Measurements from ENCODE around the gene POLR2J. TPM values are rescaled to one million over a fixed set of nuclear protein-coding genes. Genes with fewer than 3 reads are reported as not detected.
A peak's percentile ranks its signal among the peaks of the same experiment; 100 is the strongest.

The POLR2J gene
- total and polyA plus RNA-seq, 10 of the 15 experiments (the other 5 are each of a cell fraction or from before 2014, with no cell fraction given), result 16.4 to 119 (median 77.4) TPM

GRCh38 chr7:102451371-102452054 lies 27.2 kb downstream of the POLR2J start:
- WGBS (ENCODE audit: insufficient coverage, insufficient replicate concordance, low lambda C conversion rate, missing lambda C conversion rate), result 74% methylated on average over 23 of the region's 23 CpGs
- intact Hi-C loops (cut with micrococcal nuclease; ENCODE audit: unreplicated experiment) (no loop called here), in situ Hi-C loops (cut with MboI) (loop anchor here (5.0 to 10.0 kb wide), 2 partner anchors 47 to 164 kb away; partner anchors contain the start of gene SH2B2)
- Histone ChIP-seq H3K27ac (ENCODE audit: control insufficient read depth, insufficient read depth) (no peak overlapping the region), H4K20me1 (ENCODE audit: control insufficient read depth, insufficient read depth) (no peaks in the 10 kb centered on the region), H2AFZ (ENCODE audit: control insufficient read depth, low read depth, low read length) (no peak overlapping the region), H3K79me2 (ENCODE audit: control insufficient read depth, insufficient read depth, low read length) (no peaks in the 10 kb centered on the region; the same call in 1 of the 2 replicates), H3K27me3 (replicated peaks in 1 of 2; ENCODE audit: control insufficient read depth in 2 of 2, insufficient read depth in 2 of 2, low read length in 1 of 2) (no peaks in the 10 kb centered on the region), H3K36me3 (ENCODE audit: control insufficient read depth in 2 of 2, insufficient read depth in 2 of 2, low read length in 1 of 2) (peaks cover 8 to 16% of the 10 kb centered on the region in 2 experiments; a peak in 3 of 4 replicates), H3K4me3 (no peak overlapping the region), H3K9ac (ENCODE audit: control insufficient read depth, insufficient read depth, low read length) (no peak overlapping the region), H3K4me2 (ENCODE audit: control insufficient read depth, insufficient read depth) (no peak overlapping the region), H3K4me1 (ENCODE audit: control insufficient read depth, insufficient read depth, low read length) (no peaks in the 10 kb centered on the region), H3K9me3 (replicated peaks; ENCODE audit: control insufficient read depth, insufficient read depth, low read length) (no peaks in the 10 kb centered on the region)
- ChIA-PET POLR2A (interaction anchor here (2.0 kb wide), 1 partner anchor 14 kb away, joined by 4 read pairs; no protein-coding TSS in a partner anchor), CTCF (interaction anchor here (1.7 to 5.4 kb wide), 4 partner anchors 13 to 60 kb away, joined by 4 to 101 read pairs (median 32); partner anchors contain the start of genes ALKBH4 and LRWD1), SMC1A (ENCODE audit: uncharacterized antibody, unreplicated experiment) (no interaction called here), RAD21 (ENCODE audit: unreplicated experiment) (interaction anchor here (1.2 to 1.9 kb wide), 3 partner anchors 40 to 47 kb away, joined by 3 to 13 read pairs (median 6); no protein-coding TSS in a partner anchor)
- no peak for FAIRE-seq
- no peak for ATAC-seq
- TF ChIP-seq ZNF274 (IDR thresholded peaks at IDR 0.05; ENCODE audit: insufficient read depth, insufficient read length), result no peak
- no peak for DNase-seq (ENCODE audit: low read depth, low spot score)
- no TSS peak for BruUV-seq (replicated peaks)

GRCh38 chr7:102450242-102450641 lies 28.5 kb downstream of the POLR2J start:
- peaks cover 8 to 20% of the 10 kb centered on the region in 2 experiments; a peak in 3 of 4 replicates for H3K36me3 ChIP-seq (ENCODE audit: control insufficient read depth in 2 of 2, insufficient read depth in 2 of 2, low read length in 1 of 2)
- no peak overlapping the region for H3K9ac ChIP-seq (ENCODE audit: control insufficient read depth, insufficient read depth, low read length)
- SMC1A ChIA-PET (ENCODE audit: uncharacterized antibody, unreplicated experiment), result interaction anchor here (0.5 to 2.7 kb wide), 11 partner anchors 8 to 171 kb away, joined by 3 to 27 read pairs (median 6); partner anchors contain the start of gene PRKRIP1
- CTCF ChIA-PET, result interaction anchor here (0.7 to 5.4 kb wide), 14 partner anchors 9 to 171 kb away, joined by 3 to 101 read pairs (median 5); partner anchors contain the start of genes ALKBH4, LRWD1 and PRKRIP1
- RAD21 ChIA-PET (ENCODE audit: unreplicated experiment), result interaction anchor here (0.6 to 3.7 kb wide), 12 partner anchors 13 to 171 kb away, joined by 3 to 40 read pairs (median 4); partner anchors contain the start of gene PRKRIP1
- WGBS (ENCODE audit: insufficient coverage, insufficient replicate concordance, low lambda C conversion rate, missing lambda C conversion rate), result 50% methylated on average over 6 of the region's 6 CpGs
- FAIRE-seq, result no peak
- no peak for DNase-seq (ENCODE audit: low read depth, low spot score)
- H3K4me3 ChIP-seq, result no peak overlapping the region
- ATAC-seq, result peak; percentile 91
- no peak overlapping the region for H3K27ac ChIP-seq (ENCODE audit: control insufficient read depth, insufficient read depth)
- no peaks in the 10 kb centered on the region for H4K20me1 ChIP-seq (ENCODE audit: control insufficient read depth, insufficient read depth)
- intact Hi-C loops (cut with micrococcal nuclease; ENCODE audit: unreplicated experiment) (loop anchor here (1.0 kb wide), 1 partner anchor 46 kb away; no protein-coding TSS in a partner anchor), in situ Hi-C loops (cut with MboI) (loop anchor here (5.0 to 10.0 kb wide), 2 partner anchors 45 to 163 kb away; partner anchors contain the start of gene SH2B2)
- peaks cover 10% of the 10 kb centered on the region for H3K4me1 ChIP-seq (ENCODE audit: control insufficient read depth, insufficient read depth, low read length)
- no peak overlapping the region for H2AFZ ChIP-seq (ENCODE audit: control insufficient read depth, low read depth, low read length)
- no peaks in the 10 kb centered on the region for H3K27me3 ChIP-seq (replicated peaks in 1 of 2; ENCODE audit: control insufficient read depth in 2 of 2, insufficient read depth in 2 of 2, low read length in 1 of 2)
- BruUV-seq (replicated peaks), result no TSS peak
- no peak overlapping the region for H3K4me2 ChIP-seq (ENCODE audit: control insufficient read depth, insufficient read depth)
- POLR2A ChIA-PET, result interaction anchor here (0.6 to 2.0 kb wide), 4 partner anchors 16 to 53 kb away, joined by 3 to 4 read pairs (median 3); no protein-coding TSS in a partner anchor
- no peaks in the 10 kb centered on the region for H3K9me3 ChIP-seq (replicated peaks; ENCODE audit: control insufficient read depth, insufficient read depth, low read length)
- H3K79me2 ChIP-seq (ENCODE audit: control insufficient read depth, insufficient read depth, low read length), result peaks cover 3% of the 10 kb centered on the region; the same call in 1 of the 2 replicates
- TF ChIP-seq ZNF384 (IDR thresholded peaks at IDR 0.05; ENCODE audit: borderline replicate concordance, low read depth, low read length) (no peak), EGR1 (IDR thresholded peaks at IDR 0.05; ENCODE audit: borderline replicate concordance in 1 of 2, low read depth in 2 of 2, low read length in 2 of 2) (peak in 1 of 2 experiments; percentile 67; a peak in 1 of 3 replicates), KAT2A (conservative IDR thresholded peaks at IDR 0.05; ENCODE audit: control insufficient read depth, low read depth, low read length) (no peak), SMC3 (IDR thresholded peaks at IDR 0.05; ENCODE audit: borderline replicate concordance, low read length) (peak; percentile 80; the same call in 1 of the 2 replicates), NR2C2 (IDR thresholded peaks at IDR 0.05; ENCODE audit: borderline replicate concordance, control insufficient read depth, insufficient read length, low read depth) (no peak), RUNX3 (IDR thresholded peaks at IDR 0.05; ENCODE audit: low read length) (no peak), TCF3 (IDR thresholded peaks at IDR 0.05; ENCODE audit: borderline replicate concordance, insufficient read depth, low read depth, low read length) (0 out of 2 replicates have a peak, but pooled peaks have one; percentile 25)
- TF ChIP-seq, protein P1, sequence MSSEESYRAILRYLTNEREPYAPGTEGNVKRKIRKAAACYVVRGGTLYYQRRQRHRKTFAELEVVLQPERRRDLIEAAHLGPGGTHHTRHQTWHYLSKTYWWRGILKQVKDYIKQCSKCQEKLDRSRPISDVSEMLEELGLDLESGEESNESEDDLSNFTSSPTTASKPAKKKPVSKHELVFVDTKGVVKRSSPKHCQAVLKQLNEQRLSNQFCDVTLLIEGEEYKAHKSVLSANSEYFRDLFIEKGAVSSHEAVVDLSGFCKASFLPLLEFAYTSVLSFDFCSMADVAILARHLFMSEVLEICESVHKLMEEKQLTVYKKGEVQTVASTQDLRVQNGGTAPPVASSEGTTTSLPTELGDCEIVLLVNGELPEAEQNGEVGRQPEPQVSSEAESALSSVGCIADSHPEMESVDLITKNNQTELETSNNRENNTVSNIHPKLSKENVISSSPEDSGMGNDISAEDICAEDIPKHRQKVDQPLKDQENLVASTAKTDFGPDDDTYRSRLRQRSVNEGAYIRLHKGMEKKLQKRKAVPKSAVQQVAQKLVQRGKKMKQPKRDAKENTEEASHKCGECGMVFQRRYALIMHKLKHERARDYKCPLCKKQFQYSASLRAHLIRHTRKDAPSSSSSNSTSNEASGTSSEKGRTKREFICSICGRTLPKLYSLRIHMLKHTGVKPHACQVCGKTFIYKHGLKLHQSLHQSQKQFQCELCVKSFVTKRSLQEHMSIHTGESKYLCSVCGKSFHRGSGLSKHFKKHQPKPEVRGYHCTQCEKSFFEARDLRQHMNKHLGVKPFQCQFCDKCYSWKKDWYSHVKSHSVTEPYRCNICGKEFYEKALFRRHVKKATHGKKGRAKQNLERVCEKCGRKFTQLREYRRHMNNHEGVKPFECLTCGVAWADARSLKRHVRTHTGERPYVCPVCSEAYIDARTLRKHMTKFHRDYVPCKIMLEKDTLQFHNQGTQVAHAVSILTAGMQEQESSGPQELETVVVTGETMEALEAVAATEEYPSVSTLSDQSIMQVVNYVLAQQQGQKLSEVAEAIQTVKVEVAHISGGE (CRISPR knock-in tag; IDR thresholded peaks at IDR 0.05), result no peak
